Measurements from ENCODE around the gene EMX1. TPM values are rescaled to one million over a fixed set of nuclear protein-coding genes. Genes with fewer than 3 reads are reported as not detected.

The EMX1 gene
- total and polyA plus RNA-seq, 2 of the 13 experiments (the other 11 are each of a cell fraction or from before 2014, with no cell fraction given): 0.62 to 4.9 TPM

- Histone ChIP-seq H3K36me3 (replicated peaks in 1 of 2; ENCODE audit: control insufficient read depth in 1 of 2, insufficient read depth in 2 of 2, low read length in 2 of 2) (no peaks in the 10 kb centered on the region; a peak in 1 of 5 replicates), H2AFZ (ENCODE audit: low read length) (no peak overlapping the region), H3K4me3 (replicated peaks in 1 of 3; ENCODE audit: insufficient read depth in 1 of 3, low read depth in 2 of 3, low read length in 3 of 3) (no peak overlapping the region), H3K79me2 (ENCODE audit: insufficient read depth, low read length) (no peaks in the 10 kb centered on the region), H3K4me1 (ENCODE audit: insufficient read depth, low read length) (peaks cover 16% of the 10 kb centered on the region), H4K20me1 (ENCODE audit: insufficient read depth, low read length) (peaks cover 4% of the 10 kb centered on the region; the same call in 1 of the 2 replicates), H3K9me3 (ENCODE audit: low read length) (no peaks in the 10 kb centered on the region), H3K27me3 (ENCODE audit: control insufficient read depth in 1 of 2, insufficient read depth in 2 of 2, low read length in 2 of 2) (no peaks in the 10 kb centered on the region), H3K27ac (ENCODE audit: extremely low read length, insufficient read depth, low read length) (no peak overlapping the region), H3K9ac (ENCODE audit: insufficient read depth, low read depth, low read length) (no peak overlapping the region), H3K4me2 (ENCODE audit: low read depth, low read length) (no peak overlapping the region)
- no peak for ATAC-seq
- ChIA-PET POLR2A (no interaction called here), CTCF (ENCODE audit: low intra/inter-chr PET ratio, low total read pairs) (no interaction called here)
- 80% methylated on average over 6 of the region's 6 CpGs for WGBS (ENCODE audit: low lambda C conversion rate)
- no TSS peak for BruUV-seq (replicated peaks)
- no peak for DNase-seq (ENCODE audit: low spot score)
- no peak for FAIRE-seq
- intact Hi-C loops (cut with micrococcal nuclease; ENCODE audit: unreplicated experiment): no loop called here
- in situ Hi-C loops (cut with HindIII; ENCODE audit: extremely low pct_ligation_motif_present, low pct_unique_long_range_greater_than_20kb): no loop called here
- TF ChIP-seq ARID5B (CRISPR knock-in tag; IDR thresholded peaks at IDR 0.05): no peak
- TF ChIP-seq ZNF180 (CRISPR knock-in tag; IDR thresholded peaks at IDR 0.05; ENCODE audit: borderline replicate concordance, low read depth): no peak
- TF ChIP-seq NR1H2 (CRISPR knock-in tag; IDR thresholded peaks at IDR 0.05; ENCODE audit: borderline replicate concordance, low read depth): no peak
- TF ChIP-seq ZNF446 (CRISPR knock-in tag; IDR thresholded peaks at IDR 0.05): no peak
Observed at GRCh38 chr2:72940361-72940760, 23.0 kb downstream of the EMX1 start.

GRCh38 chr2:72940786-72941185, 23.5 kb downstream of the EMX1 start:
- H3K79me2 ChIP-seq (ENCODE audit: insufficient read depth, low read length): no peaks in the 10 kb centered on the region
- intact Hi-C loops (cut with micrococcal nuclease; ENCODE audit: unreplicated experiment) (no loop called here), in situ Hi-C loops (cut with HindIII; ENCODE audit: extremely low pct_ligation_motif_present, low pct_unique_long_range_greater_than_20kb) (no loop called here)
- no peaks in the 10 kb centered on the region; a peak in 1 of 5 replicates for H3K36me3 ChIP-seq (replicated peaks in 1 of 2; ENCODE audit: control insufficient read depth in 1 of 2, insufficient read depth in 2 of 2, low read length in 2 of 2)
- BruUV-seq (replicated peaks): no TSS peak
- H3K27ac ChIP-seq (ENCODE audit: extremely low read length, insufficient read depth, low read length): no peak overlapping the region
- no peaks in the 10 kb centered on the region for H3K27me3 ChIP-seq (ENCODE audit: control insufficient read depth in 1 of 2, insufficient read depth in 2 of 2, low read length in 2 of 2)
- no peak overlapping the region for H3K4me2 ChIP-seq (ENCODE audit: low read depth, low read length)
- no peak overlapping the region for H3K4me3 ChIP-seq (replicated peaks in 1 of 3; ENCODE audit: insufficient read depth in 1 of 3, low read depth in 2 of 3, low read length in 3 of 3)
- ATAC-seq (no peak), DNase-seq (ENCODE audit: low spot score) (no peak), FAIRE-seq (no peak)
- no peak overlapping the region for H2AFZ ChIP-seq (ENCODE audit: low read length)
- ChIA-PET POLR2A (no interaction called here), CTCF (ENCODE audit: low intra/inter-chr PET ratio, low total read pairs) (no interaction called here)
- H3K9me3 ChIP-seq (ENCODE audit: low read length): no peaks in the 10 kb centered on the region
- H4K20me1 ChIP-seq (ENCODE audit: insufficient read depth, low read length): peaks cover 4% of the 10 kb centered on the region; the same call in 1 of the 2 replicates
- no peak for TF ChIP-seq ZNF468 (CRISPR knock-in tag; IDR thresholded peaks at IDR 0.05)
- no peak for TF ChIP-seq KMT2A (CRISPR knock-in tag; IDR thresholded peaks at IDR 0.05)
- no peak for TF ChIP-seq ZNF20 (CRISPR knock-in tag; IDR thresholded peaks at IDR 0.05)
- TF ChIP-seq SRSF1 (optimal IDR thresholded peaks at IDR 0.05; ENCODE audit: low read depth, low read length): no peak
- no peak for TF ChIP-seq ATF6 (CRISPR knock-in tag; conservative IDR thresholded peaks at IDR 0.05)
- 73% methylated on average over 6 of the region's 6 CpGs for WGBS (ENCODE audit: low lambda C conversion rate)
- no peak overlapping the region for H3K9ac ChIP-seq (ENCODE audit: insufficient read depth, low read depth, low read length)
- H3K4me1 ChIP-seq (ENCODE audit: insufficient read depth, low read length): peaks cover 16% of the 10 kb centered on the region

All from HepG2 (cell line).